ENCODE data around the gene RPS27A.
A peak's percentile ranks its signal among the peaks of the same experiment; 100 is the strongest.
"Not testable (repeated sequence)": the region's sequence is repeated elsewhere in the genome, so short reads cannot be mapped to it uniquely, and the experiment has no call there.

RPS27A gene

GRCh38 chr2:55232084-55232862, at the start of gene RPS27A, which contains the start of gene CLHC1:
TSS of gene RPS27A (plus strand) at chr2:55232688. CDS start at chr2:55232825, 137 bp downstream.
TSS of gene CLHC1 (minus strand) at chr2:55232293. CDS start at chr2:55222411, 9,882 bp downstream.
- peak; percentile 90 to 93 for DNase-seq

- not testable (repeated sequence) for DNase-seq
Observed at GRCh38 chr2:55186837-55187236, 45.7 kb upstream of the RPS27A start.

GRCh38 chr2:55191888-55192287, 40.6 kb upstream of the RPS27A start:
- DNase-seq, result not testable (repeated sequence)

- no peak for DNase-seq
Observed at GRCh38 chr2:55196526-55196925, 36.0 kb upstream of the RPS27A start.

GRCh38 chr2:55200416-55200815, 32.1 kb upstream of the RPS27A start:
- DNase-seq, result no peak

GRCh38 chr2:55204536-55204935, 28.0 kb upstream of the RPS27A start:
- no peak for DNase-seq

- DNase-seq, result no peak
Observed at GRCh38 chr2:55204950-55205349, 27.5 kb upstream of the RPS27A start.

GRCh38 chr2:55213822-55214221, 18.7 kb upstream of the RPS27A start:
- no peak for DNase-seq

GRCh38 chr2:55223958-55224760, 8.3 kb upstream of the RPS27A start:
- DNase-seq, result no peak

- no peak for DNase-seq
Observed at GRCh38 chr2:55224761-55225261, 7.7 kb upstream of the RPS27A start.

- DNase-seq, result no peak
Observed at GRCh38 chr2:55225481-55226020, 6.9 kb upstream of the RPS27A start.

- DNase-seq, result peak; percentile 49 to 70
Observed at GRCh38 chr2:55227437-55228225, 4.9 kb upstream of the RPS27A start.

- DNase-seq, result no peak
Observed at GRCh38 chr2:55228226-55228563, 4.3 kb upstream of the RPS27A start.

- no peak for DNase-seq
Observed at GRCh38 chr2:55229221-55229620, 3.3 kb upstream of the RPS27A start.

GRCh38 chr2:55230551-55230950, 1.9 kb upstream of the RPS27A start:
- DNase-seq, result no peak

GRCh38 chr2:55231546-55232083, 873 bp upstream of the RPS27A start:
- DNase-seq, result peak in 1 of 2 experiments; percentile 24

- no peak for DNase-seq
Observed at GRCh38 chr2:55232863-55233657, 572 bp downstream of the RPS27A start.

- DNase-seq, result no peak
Observed at GRCh38 chr2:55233658-55233940, 1.1 kb downstream of the RPS27A start.

GRCh38 chr2:55235724-55236538, 3.4 kb downstream of the RPS27A start:
- no peak for DNase-seq

- DNase-seq, result no peak
Observed at GRCh38 chr2:55236992-55237543, 4.6 kb downstream of the RPS27A start.
